C4-2B (cell line): Measurements from ENCODE around the gene NHS.

Source experiments
- CTCF ChIP-seq: fragments of 450-650 bp; conservative IDR thresholded peaks from 2 replicates; pipeline ENCODE4 v1.5.1; 2017; ENCODE audit warnings: mild to moderate bottlenecking
- ZFX ChIP-seq: fragments of 450-650 bp; IDR thresholded peaks from 2 replicates; pipeline ENCODE4 v1.6.1; 2017

GRCh38 chrX:17368002-17368401 lies 7.0 kb upstream of the NHS start:
- TF ChIP-seq CTCF = no peak
- no peak for TF ChIP-seq ZFX
